SU-DHL-6 (cell line): Measurements from ENCODE around the gene OR2A25.

Experiments
- H2AFZ ChIP-seq: fragments of 200-600 bp; sonication (generic); 2 replicates; pipeline ENCODE4 v1.6.1; 2014; ENCODE audit warnings: low read depth, mild to moderate bottlenecking, moderate library complexity, mixed read lengths, antibody characterized with exemption, low read length; ENCODE audit not compliant: severe bottlenecking
- H3F3A ChIP-seq: fragments of 200-600 bp; shearing (Covaris generic); 2 replicates; pipeline ENCODE4 v1.6.0; 2016; ENCODE audit warnings: antibody characterized with exemption, mild to moderate bottlenecking; ENCODE audit not compliant: insufficient read depth
- H3K27ac ChIP-seq: fragments of 200-600 bp; sonication (generic); 2 replicates; pipeline ENCODE4 v1.5.1; 2016; ENCODE audit warnings: low read depth, mild to moderate bottlenecking, low read length, moderate library complexity, mixed read lengths
- H3K27me3 ChIP-seq: fragments of 200-600 bp; sonication (generic), shearing (Covaris generic); 2 replicates; pipeline ENCODE4 v1.6.0; 2014; ENCODE audit warnings: mild to moderate bottlenecking, low read length
- H3K36me3 ChIP-seq: fragments of 200-600 bp; sonication (generic); 2 replicates; pipeline ENCODE4 v1.6.1; 2014; ENCODE audit warnings: mild to moderate bottlenecking, low read length, mixed read lengths
- H3K4me2 ChIP-seq: fragments of 300-600, 200-600 bp; shearing (Covaris generic), sonication (generic); 2 replicates; pipeline ENCODE4 v1.6.0; 2014; ENCODE audit warnings: low read length, low read depth, mild to moderate bottlenecking; ENCODE audit not compliant: poor library complexity, severe bottlenecking
- H3K4me3 ChIP-seq: fragments of 200-600 bp; sonication (generic); 2 replicates; pipeline ENCODE4 v1.5.1; 2014; ENCODE audit warnings: antibody characterized with exemption, low read length, mild to moderate bottlenecking, mixed read lengths; ENCODE audit not compliant: insufficient read depth, poor library complexity, severe bottlenecking
- H3K79me2 ChIP-seq: fragments of 200-600 bp; sonication (generic); 2 replicates; pipeline ENCODE4 v1.6.1; 2014; ENCODE audit warnings: mild to moderate bottlenecking, low read length, moderate library complexity; ENCODE audit not compliant: insufficient read depth
- H3K9ac ChIP-seq: fragments of 200-600 bp; sonication (generic); 2 replicates; pipeline ENCODE4 v1.7.0; 2014; ENCODE audit warnings: mild to moderate bottlenecking, low read length
- H3K9me2 ChIP-seq: fragments of 200-600 bp; sonication (generic); replicated peaks from 2 replicates; pipeline ENCODE4 v1.6.1; 2014; ENCODE audit warnings: low read length; ENCODE audit not compliant: insufficient read depth
- H3K9me3 ChIP-seq: fragments of 200-600 bp; sonication (generic); 2 replicates; pipeline ENCODE4 v1.6.1; 2014; ENCODE audit warnings: low read length, mixed read lengths; ENCODE audit not compliant: insufficient read depth
- H4K20me1 ChIP-seq: fragments of 200-600 bp; sonication (generic); 2 replicates; pipeline ENCODE4 v1.6.1; 2014; ENCODE audit warnings: low read depth, mild to moderate bottlenecking, antibody characterized with exemption, low read length, moderate library complexity, mixed read lengths
- CTCF ChIP-seq: fragments of 200-600 bp; sonication (generic); IDR thresholded peaks from one replicate; pipeline ENCODE4 v1.5.1; 2017; ENCODE audit warnings: antibody characterized with exemption, mild to moderate bottlenecking, low read length, moderate library complexity; ENCODE audit not compliant: insufficient read depth, poor library complexity, severe bottlenecking
- EZH2phosphoT487 ChIP-seq: fragments of 200-600 bp; sonication (generic), shearing (Covaris generic); conservative IDR thresholded peaks from 2 replicates; pipeline ENCODE4 v1.6.1; 2018; ENCODE audit warnings: mild to moderate bottlenecking, antibody characterized with exemption, low read length, moderate library complexity, mixed read lengths

Gene OR2A25

GRCh38 chr7:144057954-144058353, 11.7 kb upstream of the OR2A25 start:
- H3K36me3 ChIP-seq, result no peaks in the 10 kb centered on the region
- H3K9me2 ChIP-seq, result no peaks in the 10 kb centered on the region; the same call in 1 of the 2 replicates
- H4K20me1 ChIP-seq, result no peaks in the 10 kb centered on the region
- H3F3A ChIP-seq, result no peaks in the 10 kb centered on the region
- no peak overlapping the region for H3K9ac ChIP-seq
- H3K27ac ChIP-seq, result no peak overlapping the region
- no peak for TF ChIP-seq EZH2phosphoT487
- TF ChIP-seq CTCF, result no peak
- no peaks in the 10 kb centered on the region for H3K79me2 ChIP-seq
- no peaks in the 10 kb centered on the region for H3K9me3 ChIP-seq
- H2AFZ ChIP-seq, result no peak overlapping the region
- no peak overlapping the region for H3K4me3 ChIP-seq
- H3K4me2 ChIP-seq, result no peak overlapping the region
- no peaks in the 10 kb centered on the region for H3K27me3 ChIP-seq

- no peaks in the 10 kb centered on the region for H3F3A ChIP-seq
- no peaks in the 10 kb centered on the region for H4K20me1 ChIP-seq
- no peak overlapping the region for H3K27ac ChIP-seq
- H3K27me3 ChIP-seq, result no peaks in the 10 kb centered on the region
- H3K36me3 ChIP-seq, result no peaks in the 10 kb centered on the region
- no peak overlapping the region for H3K4me3 ChIP-seq
- no peak overlapping the region for H3K9ac ChIP-seq
- no peaks in the 10 kb centered on the region for H3K79me2 ChIP-seq
- no peaks in the 10 kb centered on the region for H3K9me3 ChIP-seq
- no peaks in the 10 kb centered on the region for H3K9me2 ChIP-seq
- TF ChIP-seq EZH2phosphoT487 (no peak), CTCF (no peak)
- no peak overlapping the region for H2AFZ ChIP-seq
- no peak overlapping the region for H3K4me2 ChIP-seq
Measured at GRCh38 chr7:144063710-144064109, 5.9 kb upstream of the OR2A25 start.

- H3K4me2 ChIP-seq, result no peak overlapping the region
- H3K4me3 ChIP-seq, result no peak overlapping the region
- no peak overlapping the region for H3K9ac ChIP-seq
- no peak overlapping the region for H3K27ac ChIP-seq
- no peaks in the 10 kb centered on the region for H3K9me2 ChIP-seq
- no peaks in the 10 kb centered on the region for H3K9me3 ChIP-seq
- H2AFZ ChIP-seq, result no peak overlapping the region
- no peaks in the 10 kb centered on the region for H3K36me3 ChIP-seq
- H3K79me2 ChIP-seq, result no peaks in the 10 kb centered on the region
- TF ChIP-seq EZH2phosphoT487 (no peak), CTCF (no peak)
- no peaks in the 10 kb centered on the region for H3F3A ChIP-seq
- no peaks in the 10 kb centered on the region for H3K27me3 ChIP-seq
- no peaks in the 10 kb centered on the region for H4K20me1 ChIP-seq
Measured at GRCh38 chr7:144069953-144070352, 342 bp downstream of the OR2A25 start.

GRCh38 chr7:144074374-144074773, 4.8 kb downstream of the OR2A25 start:
- TF ChIP-seq EZH2phosphoT487 (no peak), CTCF (no peak)
- no peak overlapping the region for H3K27ac ChIP-seq
- H3K9ac ChIP-seq, result no peak overlapping the region
- H3K4me2 ChIP-seq, result no peak overlapping the region
- no peaks in the 10 kb centered on the region for H3K36me3 ChIP-seq
- H4K20me1 ChIP-seq, result no peaks in the 10 kb centered on the region
- no peaks in the 10 kb centered on the region for H3K79me2 ChIP-seq
- no peaks in the 10 kb centered on the region for H3K27me3 ChIP-seq
- no peak overlapping the region for H2AFZ ChIP-seq
- no peaks in the 10 kb centered on the region for H3F3A ChIP-seq
- no peak overlapping the region for H3K4me3 ChIP-seq
- H3K9me2 ChIP-seq, result no peaks in the 10 kb centered on the region
- no peaks in the 10 kb centered on the region for H3K9me3 ChIP-seq
